Esophagus muscularis mucosa (tissue), 4 donors: ENCODE data around the gene CTRB2.

ENCODE experiments used
- CTCF ChIP-seq, 3 experiments: fragments of 200-600 bp in 2 of 3; fragments of 450-650 bp in 1 of 3; sonication (generic) in 2 of 3; IDR thresholded peaks; one replicate each; pipeline ENCODE4 v1.5.1; 2017 to 2019; ENCODE audit warnings: antibody characterized with exemption in 3 of 3, mild to moderate bottlenecking in 2 of 3, moderate library complexity in 1 of 3
- EP300 ChIP-seq: sonication (generic); formaldehyde crosslinking; IDR thresholded peaks from one replicate; pipeline ENCODE4 v1.6.1; 2017; ENCODE audit warnings: antibody characterized with exemption
- POLR2A ChIP-seq: fragments of 450-650 bp; IDR thresholded peaks from one replicate; pipeline ENCODE4 v1.6.1; 2017; ENCODE audit warnings: antibody characterized with exemption, moderate library complexity, mild to moderate bottlenecking, low read depth

- TF ChIP-seq POLR2A (no peak), CTCF (IDR thresholded peaks at IDR 0.05) (no peak), EP300 (no peak)
Observed at GRCh38 chr16:75236232-75236631, 29.3 kb upstream of the CTRB2 start.
